H1 (cell line): ENCODE measurements around the gene CD37. TPM values are rescaled to one million over a fixed set of nuclear protein-coding genes. Genes with fewer than 3 reads are reported as not detected.

ENCODE experiments used
- CTCF ChIA-PET: fragments of 300-600 bp; sonication (Branson Sonifier 250); formaldehyde crosslinking; loops from one replicate; lab custom pipeline; 2021; ENCODE audit not compliant: partially characterized antibody; lab: Charles Lee
- POLR2A ChIA-PET: fragments of 300-600 bp; sonication (Branson Sonifier 250); formaldehyde crosslinking; loops from one replicate; lab custom pipeline; 2021; ENCODE audit warnings: inconsistent platforms; ENCODE audit not compliant: partially characterized antibody; lab: Charles Lee
- DNase-seq, 2 experiments: peaks; one replicate each; pipeline versions ENCODE4 v3.0.0 to v3.0.0-alpha.2; 2010 to 2022; ENCODE audit warnings: low spot score in 2 of 2, low read depth in 1 of 2, mixed read lengths in 1 of 2
- FAIRE-seq: peaks from 2 replicates; lab custom pipeline; 2011; peaks lifted over from hg19 to GRCh38; lab: Jason Lieb, UNC
- H2AFZ ChIP-seq: 2 replicates; pipeline ENCODE4 v1.8.1; 2012; ENCODE audit warnings: low read length, inconsistent platforms
- H2AK5ac ChIP-seq: 2 replicates; pipeline ENCODE4 v1.6.1; 2013; ENCODE audit warnings: low read depth, low read length
- H2BK120ac ChIP-seq: replicated peaks from 2 replicates; pipeline ENCODE3; 2013; ENCODE audit warnings: low read depth, low read length, inconsistent platforms
- H2BK12ac ChIP-seq: 2 replicates; pipeline ENCODE4 v1.6.1; 2013; ENCODE audit warnings: low read depth, low read length
- H2BK15ac ChIP-seq: 2 replicates; pipeline ENCODE4 v1.6.1; 2013; ENCODE audit warnings: low read length
- H2BK20ac ChIP-seq: 2 replicates; pipeline ENCODE4 v1.6.1; 2013; ENCODE audit warnings: low read length
- H2BK5ac ChIP-seq: 2 replicates; pipeline ENCODE4 v1.6.1; 2013; ENCODE audit warnings: low read depth, low read length
- H3K14ac ChIP-seq: 2 replicates; pipeline ENCODE4 v1.6.1; 2013; ENCODE audit warnings: inconsistent platforms; ENCODE audit not compliant: insufficient read length
- H3K18ac ChIP-seq: 2 replicates; pipeline ENCODE4 v1.6.1; 2013; ENCODE audit warnings: low read length; ENCODE audit errors: extremely low read depth
- H3K23ac ChIP-seq: 2 replicates; pipeline ENCODE4 v1.6.1; 2013; ENCODE audit warnings: inconsistent platforms; ENCODE audit not compliant: insufficient read length
- H3K23me2 ChIP-seq: 2 replicates; pipeline ENCODE4 v1.6.1; 2013; ENCODE audit warnings: low read depth, low read length
- H3K27ac ChIP-seq: 2 replicates; pipeline ENCODE4 v1.6.1; 2011; ENCODE audit warnings: low read depth, low read length, inconsistent platforms
- H3K27me3 ChIP-seq, 4 experiments: replicated peaks in 1 of 4; 1 replicate in 1 of 4; 2 replicates in 3 of 4; pipeline versions ENCODE4 v1.6.1 to v1.8.1; 2011 to 2013; ENCODE audit warnings: low read length in 3 of 4, mild to moderate bottlenecking in 3 of 4, inconsistent platforms in 2 of 4, mixed read lengths in 2 of 4, moderate library complexity in 1 of 4; ENCODE audit not compliant: control insufficient read depth in 3 of 4, insufficient read depth in 3 of 4; ENCODE audit errors: extremely low read depth in 1 of 4
- H3K36me3 ChIP-seq, 4 experiments: 2 replicates each; pipeline versions ENCODE4 v1.6.1 to v1.8.1; 2011 to 2013; ENCODE audit warnings: mild to moderate bottlenecking in 4 of 4, low read length in 3 of 4, moderate library complexity in 2 of 4, control low read depth in 1 of 4, inconsistent platforms in 1 of 4; ENCODE audit not compliant: insufficient read depth in 4 of 4, control insufficient read depth in 2 of 4
- H3K4ac ChIP-seq: replicated peaks from 2 replicates; pipeline ENCODE3; 2013; ENCODE audit warnings: low read length, low read depth, mixed read lengths, inconsistent platforms; ENCODE audit not compliant: insufficient read length
- H3K4me1 ChIP-seq, 4 experiments: replicated peaks in 1 of 4; 1 replicate in 1 of 4; 2 replicates in 3 of 4; pipeline versions ENCODE4 v1.6.1 to v1.8.1; 2011 to 2013; ENCODE audit warnings: low read length in 3 of 4, inconsistent platforms in 2 of 4, mixed read lengths in 1 of 4; ENCODE audit not compliant: insufficient read depth in 4 of 4, control insufficient read depth in 3 of 4
- H3K4me2 ChIP-seq, 2 experiments: 2 replicates each; pipeline versions ENCODE4 v1.6.1 to v1.8.1; 2011 to 2013; ENCODE audit warnings: low read depth in 2 of 2, low read length in 2 of 2, control low read depth in 1 of 2, inconsistent platforms in 1 of 2, mild to moderate bottlenecking in 1 of 2; ENCODE audit not compliant: insufficient read depth in 1 of 2
- H3K4me3 ChIP-seq, 4 experiments: fragments of 200-600, 300-600 bp in 1 of 4; sonication (generic), shearing (Covaris generic), sonication (Bioruptor Twin) in 1 of 4; 2 replicates each; pipeline versions ENCODE4 v1.5.1 to v1.8.1; 2011 to 2016; ENCODE audit warnings: low read length in 4 of 4, low read depth in 3 of 4, control low read depth in 2 of 4, inconsistent platforms in 2 of 4, mild to moderate bottlenecking in 2 of 4, mixed read lengths in 1 of 4, moderate library complexity in 1 of 4; ENCODE audit not compliant: insufficient read depth in 2 of 4; ENCODE audit errors: extremely low read depth in 1 of 4
- H3K56ac ChIP-seq: replicated peaks from 2 replicates; pipeline ENCODE3; 2013; ENCODE audit warnings: low read depth, mild to moderate bottlenecking, mixed read lengths, low read length, inconsistent platforms; ENCODE audit not compliant: insufficient read length
- H3K79me1 ChIP-seq: 2 replicates; pipeline ENCODE4 v1.6.1; 2013; ENCODE audit warnings: low read depth, low read length, control low read depth
- H3K79me2 ChIP-seq, 2 experiments: 2 replicates each; pipeline versions ENCODE4 v1.6.1 to v1.8.1; 2012 to 2013; ENCODE audit warnings: low read length in 2 of 2, mild to moderate bottlenecking in 2 of 2, inconsistent platforms in 1 of 2; ENCODE audit not compliant: insufficient read depth in 2 of 2, control insufficient read depth in 1 of 2
- H3K9ac ChIP-seq, 4 experiments: replicated peaks in 1 of 4; 1 replicate in 1 of 4; 2 replicates in 3 of 4; pipeline versions ENCODE4 v1.6.1 to v1.8.1; 2011 to 2013; ENCODE audit warnings: low read depth in 3 of 4, low read length in 3 of 4, control low read depth in 2 of 4, mild to moderate bottlenecking in 2 of 4, moderate library complexity in 2 of 4, inconsistent platforms in 1 of 4; ENCODE audit errors: extremely low read depth in 1 of 4
- H3K9me3 ChIP-seq, 2 experiments: 2 replicates each; pipeline versions ENCODE4 v1.6.1 to v1.8.1; 2012 to 2013; ENCODE audit warnings: mild to moderate bottlenecking in 2 of 2, moderate library complexity in 2 of 2, control low read depth in 1 of 2, inconsistent platforms in 1 of 2, low read depth in 1 of 2, low read length in 1 of 2, mixed read lengths in 1 of 2; ENCODE audit not compliant: insufficient read depth in 2 of 2
- H4K20me1 ChIP-seq, 2 experiments: replicated peaks in 1 of 2; 2 replicates each; pipeline versions ENCODE3 to v1.8.1; 2011 to 2013; ENCODE audit warnings: inconsistent platforms in 2 of 2, low read length in 2 of 2, mild to moderate bottlenecking in 1 of 2; ENCODE audit not compliant: insufficient read depth in 2 of 2, control insufficient read depth in 1 of 2
- H4K5ac ChIP-seq: 2 replicates; pipeline ENCODE4 v1.6.1; 2013; ENCODE audit warnings: low read length, low read depth, mixed read lengths, inconsistent platforms; ENCODE audit not compliant: insufficient read length
- H4K8ac ChIP-seq: 2 replicates; pipeline ENCODE4 v1.8.0; 2013; ENCODE audit warnings: mild to moderate bottlenecking, moderate library complexity, low read length, inconsistent platforms; ENCODE audit not compliant: insufficient read depth; ENCODE audit errors: extremely low read depth
- H4K91ac ChIP-seq: replicated peaks from 2 replicates; pipeline ENCODE3; 2013; ENCODE audit warnings: low read length, mixed read lengths, inconsistent platforms; ENCODE audit not compliant: insufficient read length
- BACH1 ChIP-seq: IDR thresholded peaks from 2 replicates; pipeline ENCODE4 v1.6.1; 2012; ENCODE audit warnings: low read length, improper control_type of control experiment
- CBX8 ChIP-seq: fragments of 300-800, 300-1000 bp; sonication (generic); IDR thresholded peaks from 2 replicates; pipeline ENCODE4 v1.7.1; 2016; ENCODE audit warnings: low read depth, low read length, borderline replicate concordance
- CTBP2 ChIP-seq: IDR thresholded peaks from 2 replicates; pipeline ENCODE4 v1.7.0; 2011; ENCODE audit warnings: borderline replicate concordance, mild to moderate bottlenecking, moderate library complexity, mixed read lengths, low read length; ENCODE audit not compliant: insufficient read depth, insufficient read length
- JUN ChIP-seq: IDR thresholded peaks from 2 replicates; pipeline ENCODE4 v1.6.1; 2011; ENCODE audit warnings: low read depth, mild to moderate bottlenecking, improper control_type of control experiment, low read length
- KDM4A ChIP-seq: IDR thresholded peaks from one replicate; pipeline ENCODE4 v1.7.1; 2012; ENCODE audit warnings: low read depth, mild to moderate bottlenecking, moderate library complexity, low read length, inconsistent platforms; ENCODE audit not compliant: severe bottlenecking
- KDM5A ChIP-seq: fragments of 200-600 bp; IDR thresholded peaks from 2 replicates; pipeline ENCODE4 v1.7.1; 2012; ENCODE audit warnings: mild to moderate bottlenecking, low read length, inconsistent platforms, mixed read lengths
- NRF1 ChIP-seq: IDR thresholded peaks from 2 replicates; pipeline ENCODE4 v1.6.1; 2011; ENCODE audit warnings: mild to moderate bottlenecking, low read depth, low read length, improper control_type of control experiment
- POLR2A ChIP-seq, 2 experiments: IDR thresholded peaks; 1 replicate in 1 of 2; 2 replicates in 1 of 2; pipeline ENCODE4 v1.6.1; 2011; ENCODE audit warnings: low read depth in 2 of 2, low read length in 2 of 2, mild to moderate bottlenecking in 2 of 2; ENCODE audit errors: control extremely low read depth in 1 of 2
- SIX5 ChIP-seq: IDR thresholded peaks from 2 replicates; pipeline ENCODE4 v1.6.1; 2011; ENCODE audit warnings: mild to moderate bottlenecking, low read depth, low read length
- SRF ChIP-seq: IDR thresholded peaks from 2 replicates; pipeline ENCODE4 v1.6.1; 2011; ENCODE audit warnings: mild to moderate bottlenecking, low read depth, low read length, moderate library complexity
- SUZ12 ChIP-seq: fragments of 200-600 bp; sonication (generic); IDR thresholded peaks from 2 replicates; pipeline ENCODE4 v1.6.1; 2012; ENCODE audit warnings: mild to moderate bottlenecking, inconsistent platforms, low read length, moderate library complexity, mixed read lengths
- TAF1 ChIP-seq: IDR thresholded peaks from 2 replicates; pipeline ENCODE4 v1.6.1; 2011; ENCODE audit warnings: mild to moderate bottlenecking, low read depth, low read length
- TBP ChIP-seq: IDR thresholded peaks from 2 replicates; pipeline ENCODE4 v1.6.1; 2011; ENCODE audit warnings: low read depth, low read length, improper control_type of control experiment
- WGBS, 2 experiments: shearing (Covaris generic) in 1 of 2; methylation state at CpG; one replicate each; pipeline versions ENCODE4 v1.1.6 to v1.1.7; 2013 to 2015; ENCODE audit warnings: low lambda C conversion rate in 2 of 2, mixed read lengths in 2 of 2, inconsistent platforms in 1 of 2, low coverage in 1 of 2, missing lambda C conversion rate in 1 of 2; ENCODE audit not compliant: insufficient replicate concordance in 2 of 2, insufficient coverage in 1 of 2, insufficient read length in 1 of 2; ENCODE audit errors: extremely low coverage in 1 of 2, missing lambda C conversion rate in 1 of 2; 5-methylcytosine and 5-hydroxymethylcytosine counted together
- polyA plus RNA-seq, 7 experiments: library from polyadenylated mRNA; depleted of rRNA in 3 of 7; stranded (reverse) in 5 of 7; unstranded in 2 of 7; fragments of >200 nt in 5 of 7; fragments of 200-250 nt in 2 of 7; gene quantifications; 1 replicate in 5 of 7; 2 replicates in 1 of 7; 4 replicates in 1 of 7; pipeline versions ENCODE4 v1.2.1 to v1.2.3, GENCODE V29; 2011 to 2013; ENCODE audit warnings: missing spikeins in 2 of 7, mixed read lengths in 2 of 7
- total RNA-seq: library from RNA; stranded (reverse); fragmentation: NEBNext Ultra II Directional; extraction: Animal tissue kit (Norgen Biotek cat#: 25700); gene quantifications from 2 replicates; pipeline ENCODE4 v1.2.1, GENCODE V29; 2021
- TF ChIP-seq, protein P1 (sequence below): IDR thresholded peaks from 2 replicates; pipeline ENCODE4 v1.6.1; 2012; ENCODE audit warnings: low read length, inconsistent platforms

Gene CD37
- total and polyA plus RNA-seq, 2 of the 8 experiments (the other 6 are each of a cell fraction or from before 2014, with no cell fraction given) = not detected

DNA sequence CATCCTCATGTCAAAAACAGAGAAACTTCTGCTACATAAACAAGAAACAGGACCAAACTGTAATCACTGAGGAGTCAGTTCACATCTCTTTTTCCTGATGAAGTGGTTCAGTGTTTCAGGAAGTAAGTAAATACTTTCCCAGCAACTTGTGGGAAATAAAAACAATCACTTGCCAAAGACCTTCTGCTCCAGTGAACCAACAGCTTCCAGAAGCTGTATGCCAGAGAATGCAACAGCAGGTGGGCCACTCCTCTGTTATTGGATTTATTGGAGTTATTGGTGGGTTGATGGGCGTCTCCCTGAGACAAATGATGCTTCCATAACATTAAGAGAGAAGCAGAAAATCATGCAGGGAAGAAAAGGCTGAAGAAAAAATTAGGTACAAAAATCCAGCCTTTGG is 20.1 kb upstream of the CD37 start:
- H3K27ac ChIP-seq = no peak overlapping the region
- no peak overlapping the region for H2BK120ac ChIP-seq
- no peak overlapping the region for H3K56ac ChIP-seq
- H2BK15ac ChIP-seq = no peak overlapping the region
- no peak overlapping the region for H4K8ac ChIP-seq
- ChIA-PET CTCF (interaction anchor here (1.0 to 1.6 kb wide), 3 partner anchors 13 to 14 kb away, joined by 4 to 8 read pairs (median 6); no protein-coding TSS in a partner anchor), POLR2A (no interaction called here)
- no peak overlapping the region for H3K4me3 ChIP-seq
- H3K36me3 ChIP-seq = no peaks in the 10 kb centered on the region; a peak in 2 of 8 replicates
- no peak overlapping the region for H3K18ac ChIP-seq
- no peak overlapping the region for H2BK20ac ChIP-seq
- H3K4me2 ChIP-seq = no peak overlapping the region
- no peak overlapping the region for H3K14ac ChIP-seq
- H3K23ac ChIP-seq = no peak overlapping the region
- WGBS, 2 experiments = 71% methylated on average over 1 of the region's 1 CpG; no CpG with 5 or more reads in 1 of the 2 experiments
- no peaks in the 10 kb centered on the region for H3K79me2 ChIP-seq
- no peak overlapping the region for H4K5ac ChIP-seq
- H3K79me1 ChIP-seq = no peaks in the 10 kb centered on the region
- H3K27me3 ChIP-seq = no peaks in the 10 kb centered on the region
- no peak overlapping the region for H3K9ac ChIP-seq
- H2AK5ac ChIP-seq = no peak overlapping the region
- no peak overlapping the region for H2AFZ ChIP-seq
- no peaks in the 10 kb centered on the region for H3K23me2 ChIP-seq
- no peaks in the 10 kb centered on the region for H4K20me1 ChIP-seq
- no peaks in the 10 kb centered on the region for H3K4me1 ChIP-seq
- H4K91ac ChIP-seq = no peak overlapping the region
- FAIRE-seq = no peak
- no peak for DNase-seq
- H3K4ac ChIP-seq = no peak overlapping the region
- peaks cover 0 to 9% of the 10 kb centered on the region in 2 experiments; a peak in 1 of 4 replicates for H3K9me3 ChIP-seq
- H2BK12ac ChIP-seq = no peak overlapping the region
- no peak overlapping the region for H2BK5ac ChIP-seq
- TF ChIP-seq TAF1 = no peak
- TF ChIP-seq JUN = no peak
- no peak for TF ChIP-seq NRF1
- no peak for TF ChIP-seq KDM5A
- TF ChIP-seq SUZ12 = no peak
- TF ChIP-seq SRF = no peak
- TF ChIP-seq SIX5 = no peak
- no peak for TF ChIP-seq CTBP2
- TF ChIP-seq KDM4A = no peak
- no peak for TF ChIP-seq POLR2A (IDR thresholded peaks at IDR 0.05; ENCODE audit: control extremely low read depth in 1 of 2, low read depth in 2 of 2, low read length in 2 of 2)
- TF ChIP-seq TBP = no peak
- no peak for TF ChIP-seq CBX8
- TF ChIP-seq, protein P1, sequence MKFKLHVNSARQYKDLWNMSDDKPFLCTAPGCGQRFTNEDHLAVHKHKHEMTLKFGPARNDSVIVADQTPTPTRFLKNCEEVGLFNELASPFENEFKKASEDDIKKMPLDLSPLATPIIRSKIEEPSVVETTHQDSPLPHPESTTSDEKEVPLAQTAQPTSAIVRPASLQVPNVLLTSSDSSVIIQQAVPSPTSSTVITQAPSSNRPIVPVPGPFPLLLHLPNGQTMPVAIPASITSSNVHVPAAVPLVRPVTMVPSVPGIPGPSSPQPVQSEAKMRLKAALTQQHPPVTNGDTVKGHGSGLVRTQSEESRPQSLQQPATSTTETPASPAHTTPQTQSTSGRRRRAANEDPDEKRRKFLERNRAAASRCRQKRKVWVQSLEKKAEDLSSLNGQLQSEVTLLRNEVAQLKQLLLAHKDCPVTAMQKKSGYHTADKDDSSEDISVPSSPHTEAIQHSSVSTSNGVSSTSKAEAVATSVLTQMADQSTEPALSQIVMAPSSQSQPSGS = no peak
- TF ChIP-seq BACH1 = no peak
